H54 (cell line): ENCODE measurements around the gene RNF144B.
"Not testable (repeated sequence)": the region's sequence is repeated elsewhere in the genome, so short reads cannot be mapped to it uniquely, and the experiment has no call there.

ENCODE experiments used
- DNase-seq: peaks from one replicate; pipeline ENCODE4 v3.0.0; 2011; ENCODE audit warnings: low spot score, mixed read lengths; ENCODE audit not compliant: insufficient read length
- FAIRE-seq: peaks from 3 replicates; lab custom pipeline; 2011; peaks lifted over from hg19 to GRCh38; lab: Jason Lieb, UNC
- POLR2A ChIP-seq: IDR thresholded peaks from 2 replicates; pipeline ENCODE4 v1.6.1; 2011; ENCODE audit warnings: low read depth, mild to moderate bottlenecking, low read length

RNF144B gene

GRCh38 chr6:18454446-18454845, 67.3 kb downstream of the RNF144B start:
- no peak for TF ChIP-seq POLR2A
- no peak for DNase-seq
- FAIRE-seq = no peak

- no peak for FAIRE-seq
- TF ChIP-seq POLR2A = no peak
- DNase-seq = no peak
Observed at GRCh38 chr6:18457065-18457737, 70.1 kb downstream of the RNF144B start.

- FAIRE-seq, DNase-seq: not testable (repeated sequence)
Observed at GRCh38 chr6:18458086-18458485, 70.9 kb downstream of the RNF144B start.

- DNase-seq = no peak
- no peak for TF ChIP-seq POLR2A
- no peak for FAIRE-seq
Observed at GRCh38 chr6:18463429-18463828, 76.3 kb downstream of the RNF144B start.

- no peak for FAIRE-seq
- no peak for DNase-seq
- no peak for TF ChIP-seq POLR2A
Observed at GRCh38 chr6:18464176-18464575, 77.0 kb downstream of the RNF144B start.

GRCh38 chr6:18465410-18466154, 78.4 kb downstream of the RNF144B start:
- FAIRE-seq = no peak
- no peak for DNase-seq
- TF ChIP-seq POLR2A = no peak

GRCh38 chr6:18467741-18468502, 80.8 kb downstream of the RNF144B start:
- DNase-seq = no peak
- TF ChIP-seq POLR2A = no peak
- no peak for FAIRE-seq

GRCh38 chr6:18468503-18468843, 81.3 kb downstream of the RNF144B start:
- FAIRE-seq = no peak
- DNase-seq = no peak
- no peak for TF ChIP-seq POLR2A

- TF ChIP-seq POLR2A = no peak
- FAIRE-seq (no peak), DNase-seq (no peak)
Observed at GRCh38 chr6:18469536-18469935, 82.4 kb downstream of the RNF144B start.

- no peak for TF ChIP-seq POLR2A
- FAIRE-seq = no peak
- no peak for DNase-seq
Observed at GRCh38 chr6:18471232-18471964, 84.2 kb downstream of the RNF144B start.

- DNase-seq (no peak), FAIRE-seq (no peak)
- TF ChIP-seq POLR2A = no peak
Observed at GRCh38 chr6:18472941-18473340, 85.8 kb downstream of the RNF144B start.

GRCh38 chr6:18473755-18474154, 86.6 kb downstream of the RNF144B start:
- FAIRE-seq = no peak
- TF ChIP-seq POLR2A = no peak
- DNase-seq = no peak

GRCh38 chr6:18477301-18477941, 90.3 kb downstream of the RNF144B start:
- no peak for TF ChIP-seq POLR2A
- DNase-seq = no peak
- FAIRE-seq = peak; percentile 11
